Skin epidermis (tissue), 12 donors: Measurements from ENCODE around the gene ERLIN1.

Source experiments
- H3K27ac ChIP-seq, 21 experiments: fragments of 200-600 bp; sonication (generic) in 11 of 21; one replicate each; pipeline ENCODE4 v1.5.0; 2020; ENCODE audit warnings: mild to moderate bottlenecking in 3 of 21, inconsistent platforms in 2 of 21, moderate library complexity in 2 of 21
- H3K4me3 ChIP-seq, 7 experiments: fragments of 200-600 bp; sonication (generic) in 2 of 7; one replicate each; pipeline ENCODE4 v1.5.0; 2020; ENCODE audit warnings: inconsistent platforms in 2 of 7, mild to moderate bottlenecking in 2 of 7, moderate library complexity in 1 of 7

ERLIN1 gene

GRCh38 chr10:100101192-100102076 lies 84.4 kb downstream of the ERLIN1 start:
- H3K4me3 ChIP-seq, result no peak overlapping the region

GRCh38 chr10:100100651-100101184 lies 85.1 kb downstream of the ERLIN1 start:
- Histone ChIP-seq H3K27ac (no peak overlapping the region), H3K4me3 (no peak overlapping the region)

More at GRCh38 chr10:100101192-100102076, 84.4 kb downstream of the ERLIN1 start:
- no peak overlapping the region for H3K27ac ChIP-seq
